Tibial nerve (tissue), 3 donors: ENCODE data around the gene ZNF587B.
A peak's percentile ranks its signal among the peaks of the same experiment; 100 is the strongest.

Experiments
- CTCF ChIP-seq, 5 experiments: fragments of 200-600 bp in 3 of 5; fragments of 450-650 bp in 2 of 5; sonication (generic) in 3 of 5; IDR thresholded peaks; one replicate each; pipeline ENCODE4 v1.5.1; 2016 to 2019; ENCODE audit warnings: antibody characterized with exemption in 5 of 5, mild to moderate bottlenecking in 3 of 5, moderate library complexity in 2 of 5
- POLR2A ChIP-seq, 2 donors: fragments of 450-650 bp; IDR thresholded peaks; one replicate each; pipeline ENCODE4 v1.6.1; 2017; ENCODE audit warnings: antibody characterized with exemption in 2 of 2, mild to moderate bottlenecking in 2 of 2, moderate library complexity in 2 of 2

DNA sequence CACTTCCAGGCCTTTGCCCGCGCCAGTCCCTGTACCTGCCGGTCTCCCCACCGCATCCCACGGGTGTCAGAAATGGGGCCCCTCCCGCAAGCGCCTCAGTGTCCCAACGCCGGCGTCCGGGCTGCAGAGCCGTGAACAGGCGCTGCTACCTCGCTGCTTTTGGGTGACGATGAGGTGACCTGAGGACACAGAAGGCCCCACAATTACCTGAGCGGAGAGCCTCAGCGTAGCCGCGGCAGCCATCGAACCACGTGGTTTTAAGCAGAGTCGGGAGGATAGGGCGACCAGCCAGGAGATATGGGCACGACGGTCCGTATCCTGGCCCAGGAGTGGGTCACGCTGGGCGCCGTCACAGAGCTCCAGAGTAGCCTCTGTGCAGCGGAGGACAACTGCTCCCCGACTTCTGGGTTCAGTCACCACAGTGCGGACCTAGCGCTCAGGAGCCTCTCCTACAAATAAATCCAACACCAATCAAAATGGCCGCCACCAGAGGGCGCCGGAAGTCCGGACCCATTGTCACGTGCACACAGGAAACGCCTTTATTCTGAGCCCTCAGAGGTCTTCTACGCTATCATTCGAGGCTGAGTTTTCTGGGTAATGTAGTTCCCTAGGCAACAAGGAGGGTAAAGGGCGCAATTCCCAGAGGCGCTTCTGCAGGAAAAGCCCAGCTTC lies 58.6 kb downstream of the ZNF587B start, which contains the start of gene ZNF814:
- TF ChIP-seq CTCF (IDR thresholded peaks at IDR 0.05): peak in 2 of 5 experiments; percentile 13 to 35
- no peak for TF ChIP-seq POLR2A (IDR thresholded peaks at IDR 0.05)
